HG02642 (cell line): ENCODE data around the gene CEP85.
"Not testable (repeated sequence)": the region's sequence is repeated elsewhere in the genome, so short reads cannot be mapped to it uniquely, and the experiment has no call there.

Experiments used
- ATAC-seq: cut with Tn5 transposase; IDR thresholded peaks from one replicate; pipeline ENCODE4 v1.9.1; 2021; ENCODE audit warnings: mild to moderate bottlenecking; ENCODE audit not compliant: unreplicated experiment, poor library complexity

CEP85 gene

GRCh38 chr1:26305667-26306289 is 71.8 kb downstream of the CEP85 start:
- peak; percentile 3 for ATAC-seq

GRCh38 chr1:26306290-26307229 is 72.6 kb downstream of the CEP85 start, which contains the start of gene UBXN11:
Gene UBXN11, minus strand, starts transcription at chr1:26306636. Its CDS starts 3,753 bp downstream, at chr1:26302883.
- ATAC-seq, result peak; percentile 98

DNA sequence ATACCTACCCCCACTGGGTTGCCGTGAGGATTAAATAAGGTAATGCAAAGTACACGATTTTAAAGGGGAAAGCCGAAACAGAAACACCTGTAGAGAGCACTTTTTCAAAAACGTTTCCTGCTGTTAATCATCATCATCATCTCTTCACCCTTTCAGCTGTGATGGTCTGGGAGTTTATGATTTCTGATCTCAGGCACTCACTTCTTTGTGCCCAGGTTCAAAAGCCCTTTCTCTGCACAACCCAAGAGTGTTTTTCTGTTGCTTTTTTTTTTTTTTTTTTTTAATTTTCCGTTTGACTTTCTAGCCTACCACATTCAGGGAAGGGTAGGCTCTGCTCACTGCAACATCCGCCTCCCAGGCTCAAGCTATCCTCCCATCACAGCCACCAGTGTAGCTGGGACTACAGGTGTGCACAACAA is 73.4 kb downstream of the CEP85 start:
- no peak for ATAC-seq

- ATAC-seq, result not testable (repeated sequence)
Observed at GRCh38 chr1:26307966-26308899, 74.2 kb downstream of the CEP85 start.

- ATAC-seq, result no peak
Observed at GRCh38 chr1:26314501-26314900, 80.5 kb downstream of the CEP85 start.

GRCh38 chr1:26315874-26316850 is 82.2 kb downstream of the CEP85 start:
- ATAC-seq, result no peak

GRCh38 chr1:26317146-26317545 is 83.1 kb downstream of the CEP85 start:
- ATAC-seq, result no peak

GRCh38 chr1:26317612-26318337 is 83.8 kb downstream of the CEP85 start, which contains the start of gene CD52:
Gene CD52, plus strand, starts transcription at chr1:26317958. Its CDS starts 60 bp downstream, at chr1:26318018.
- ATAC-seq, result peak; percentile 36

DNA sequence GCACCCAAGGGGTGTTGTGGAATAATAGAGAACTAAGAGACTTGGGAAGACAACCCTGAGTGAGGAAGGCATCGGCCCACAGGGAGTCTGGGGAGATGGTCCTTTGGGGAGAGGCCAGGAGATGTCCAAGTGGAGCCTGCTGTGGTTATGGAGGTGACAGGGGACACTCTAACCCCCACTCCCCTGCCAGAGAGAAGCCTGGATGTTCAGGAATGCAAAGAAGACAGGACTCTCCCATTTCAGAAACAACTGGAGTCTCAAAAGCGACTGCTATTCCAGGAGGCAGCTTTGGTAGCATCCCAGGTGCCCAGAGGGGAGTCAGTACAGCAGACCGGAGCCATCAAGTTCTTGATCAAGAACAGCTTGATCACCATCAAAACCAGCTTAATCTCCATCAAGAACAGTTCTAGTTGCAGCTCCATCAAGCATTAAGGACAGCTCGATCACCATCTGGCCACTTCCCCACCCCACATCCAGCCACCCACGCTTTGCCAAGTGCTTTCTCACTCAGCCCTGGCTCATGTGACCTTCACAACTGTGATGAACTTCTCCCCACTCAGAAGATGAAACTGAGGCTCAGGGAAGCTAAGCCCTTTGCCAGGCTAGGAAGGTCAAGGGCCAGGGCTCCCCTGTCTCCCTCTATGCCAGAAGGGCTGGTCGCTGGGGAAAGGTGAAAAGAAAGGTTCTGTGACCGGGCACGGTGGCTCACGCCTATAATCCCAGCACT is 84.5 kb downstream of the CEP85 start:
- ATAC-seq, result no peak

DNA sequence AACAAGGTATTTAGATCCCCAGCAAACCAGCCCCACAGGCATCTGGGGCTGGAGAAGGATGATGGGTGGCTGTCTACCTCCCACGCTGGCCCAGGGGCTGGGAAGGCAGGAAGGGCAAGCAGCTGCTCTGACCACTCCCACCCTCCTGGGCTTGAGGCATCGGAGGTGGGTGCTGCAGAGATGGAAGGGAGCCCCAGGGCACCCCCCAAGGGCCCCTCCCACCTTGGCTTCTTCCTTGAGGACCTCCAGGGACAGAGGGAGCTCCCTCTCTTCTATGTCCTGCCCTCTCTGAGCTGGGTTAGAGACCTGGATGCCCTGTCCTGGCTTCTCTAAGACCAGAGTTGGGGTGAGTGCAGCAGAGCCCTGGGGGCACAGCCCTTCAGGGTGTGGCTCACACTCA is 86.9 kb downstream of the CEP85 start:
- ATAC-seq, result no peak

DNA sequence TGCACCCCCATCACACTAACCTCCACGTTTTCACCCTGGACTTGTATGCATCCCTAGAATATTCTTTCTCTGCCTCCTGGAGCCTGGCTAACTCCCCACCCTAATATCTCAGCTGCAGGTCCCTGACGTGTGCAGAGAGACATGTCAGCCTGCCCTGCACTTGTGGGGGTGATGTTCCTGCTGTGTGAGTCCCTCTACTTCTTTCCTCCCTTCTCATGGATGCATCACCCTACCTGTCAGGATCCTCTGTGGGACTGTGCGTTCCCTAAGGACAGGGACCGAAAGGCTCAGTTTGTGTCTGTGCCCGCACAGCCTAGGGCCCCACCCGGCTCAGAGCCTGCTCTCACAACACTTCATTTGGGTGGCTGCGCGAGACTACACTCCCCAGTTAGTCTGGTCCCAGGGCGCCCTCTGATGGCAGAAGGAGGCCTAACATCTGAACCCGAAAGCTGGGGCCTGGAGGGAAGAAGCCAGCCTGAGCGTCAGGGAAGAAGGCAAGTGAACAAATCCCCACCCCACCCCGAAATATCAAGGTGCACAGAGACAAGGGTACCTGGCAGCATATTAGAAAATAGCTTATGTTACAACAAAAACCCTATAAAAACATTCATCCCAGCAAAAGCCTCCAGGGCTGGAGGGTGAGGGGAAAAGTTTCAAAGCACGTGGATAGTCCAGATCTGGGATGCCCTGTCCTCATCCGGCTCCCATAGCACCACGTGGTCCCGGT is 87.5 kb downstream of the CEP85 start:
- ATAC-seq, result peak; percentile 40

DNA sequence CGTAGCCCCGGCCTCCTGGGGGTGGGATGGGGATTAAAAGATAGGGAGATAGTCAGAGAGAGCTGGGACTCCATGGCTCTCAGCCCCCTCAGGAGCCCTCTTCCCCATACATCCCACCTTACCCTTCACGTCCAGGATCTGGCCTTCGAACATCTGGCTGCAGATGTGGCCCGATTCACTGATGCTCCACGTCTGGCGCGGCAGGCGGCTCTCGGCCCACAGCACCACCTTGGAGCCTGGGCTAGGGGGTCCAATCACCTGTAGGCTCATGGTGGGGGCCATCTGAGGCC is 88.0 kb downstream of the CEP85 start:
- no peak for ATAC-seq

GRCh38 chr1:26323382-26323781 is 89.4 kb downstream of the CEP85 start:
- no peak for ATAC-seq

DNA sequence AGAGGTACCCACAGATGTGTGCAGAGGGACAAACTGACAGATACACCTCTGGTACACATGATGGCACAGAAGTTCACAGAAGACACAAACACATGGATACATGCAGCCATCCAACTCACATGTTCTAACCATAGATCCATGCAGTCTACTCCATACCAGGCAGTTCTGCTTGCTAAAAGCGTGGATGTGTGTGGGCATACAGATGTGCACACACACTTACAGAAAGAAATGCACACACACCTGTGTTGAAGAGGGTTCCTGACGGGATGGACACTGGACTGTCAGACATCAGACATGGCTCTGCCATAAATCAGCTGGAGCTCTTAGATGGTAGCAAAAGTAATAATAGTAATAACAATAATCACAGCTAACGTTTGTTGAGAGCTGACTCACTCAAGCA is 90.5 kb downstream of the CEP85 start:
- ATAC-seq, result no peak

- no peak for ATAC-seq
Observed at GRCh38 chr1:26327956-26328362, 94.0 kb downstream of the CEP85 start.
